GM19397 (cell line): ENCODE data around the gene BNC2.

Experiments used
- ATAC-seq: cut with Tn5 transposase; IDR thresholded peaks from one replicate; pipeline ENCODE4 v1.9.1; 2021; ENCODE audit warnings: mild to moderate bottlenecking, moderate library complexity; ENCODE audit not compliant: unreplicated experiment

Gene BNC2

GRCh38 chr9:16771356-16771755, 99.1 kb downstream of the BNC2 start:
- no peak for ATAC-seq

- ATAC-seq, result no peak
Observed at GRCh38 chr9:16769291-16769690, 101.2 kb downstream of the BNC2 start.

- no peak for ATAC-seq
Observed at GRCh38 chr9:16768816-16769215, 101.7 kb downstream of the BNC2 start.

- ATAC-seq, result no peak
Observed at GRCh38 chr9:16767366-16767765, 103.1 kb downstream of the BNC2 start.

- ATAC-seq, result no peak
Observed at GRCh38 chr9:16763946-16764345, 106.5 kb downstream of the BNC2 start.

GRCh38 chr9:16755467-16756160, 114.9 kb downstream of the BNC2 start:
- no peak for ATAC-seq

GRCh38 chr9:16754662-16755061, 115.8 kb downstream of the BNC2 start:
- no peak for ATAC-seq

GRCh38 chr9:16753256-16753655, 117.2 kb downstream of the BNC2 start:
- ATAC-seq, result no peak

GRCh38 chr9:16752601-16753000, 117.9 kb downstream of the BNC2 start:
- no peak for ATAC-seq

- ATAC-seq, result no peak
Observed at GRCh38 chr9:16750553-16750952, 119.9 kb downstream of the BNC2 start.

- no peak for ATAC-seq
Observed at GRCh38 chr9:16745359-16745758, 125.1 kb downstream of the BNC2 start.

GRCh38 chr9:16744394-16744793, 126.1 kb downstream of the BNC2 start:
- ATAC-seq, result no peak

- no peak for ATAC-seq
Observed at GRCh38 chr9:16743375-16743774, 127.1 kb downstream of the BNC2 start.

- ATAC-seq, result no peak
Observed at GRCh38 chr9:16735001-16735400, 135.5 kb downstream of the BNC2 start.

GRCh38 chr9:16732546-16732945, 137.9 kb downstream of the BNC2 start:
- ATAC-seq, result no peak

GRCh38 chr9:16730162-16730561, 140.3 kb downstream of the BNC2 start:
- no peak for ATAC-seq

- no peak for ATAC-seq
Observed at GRCh38 chr9:16729651-16730050, 140.8 kb downstream of the BNC2 start.

GRCh38 chr9:16728137-16728508, 142.3 kb downstream of the BNC2 start:
- no peak for ATAC-seq

GRCh38 chr9:16727452-16728136, 142.9 kb downstream of the BNC2 start:
- ATAC-seq, result no peak

- ATAC-seq, result no peak
Observed at GRCh38 chr9:16726718-16727451, 143.6 kb downstream of the BNC2 start.

GRCh38 chr9:16726029-16726428, 144.4 kb downstream of the BNC2 start:
- ATAC-seq, result no peak

GRCh38 chr9:16725066-16725465, 145.4 kb downstream of the BNC2 start:
- no peak for ATAC-seq
